GM12874 (cell line): Measurements from ENCODE around the gene DIAPH3.

Source experiments
- TF ChIP-seq, protein P1 (sequence below): IDR thresholded peaks from 2 replicates; pipeline ENCODE4 v1.5.1; 2011; ENCODE audit warnings: low read depth, mild to moderate bottlenecking, control low read depth, low read length, moderate library complexity; ENCODE audit not compliant: insufficient read depth

The DIAPH3 gene

DNA sequence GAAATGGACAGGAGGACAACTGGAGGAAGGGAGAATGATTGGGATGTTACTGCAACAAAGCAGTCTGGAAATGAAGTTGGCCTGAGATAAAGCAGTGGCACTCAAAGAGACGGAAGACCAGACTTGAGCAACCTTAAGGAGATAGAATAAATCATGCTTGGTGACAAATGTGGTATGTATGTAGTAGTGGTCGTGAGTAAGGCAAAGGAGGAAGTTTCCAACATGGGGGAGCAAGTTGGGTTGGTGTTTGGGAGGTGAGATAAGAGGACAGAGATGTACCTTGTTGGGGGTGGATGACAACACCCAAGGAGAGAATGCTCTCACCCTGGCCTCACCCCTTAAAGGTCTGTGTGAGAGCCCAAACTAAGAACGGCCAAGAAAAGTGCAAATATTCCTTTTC is 420.5 kb downstream of the DIAPH3 start:
- TF ChIP-seq, protein P1, sequence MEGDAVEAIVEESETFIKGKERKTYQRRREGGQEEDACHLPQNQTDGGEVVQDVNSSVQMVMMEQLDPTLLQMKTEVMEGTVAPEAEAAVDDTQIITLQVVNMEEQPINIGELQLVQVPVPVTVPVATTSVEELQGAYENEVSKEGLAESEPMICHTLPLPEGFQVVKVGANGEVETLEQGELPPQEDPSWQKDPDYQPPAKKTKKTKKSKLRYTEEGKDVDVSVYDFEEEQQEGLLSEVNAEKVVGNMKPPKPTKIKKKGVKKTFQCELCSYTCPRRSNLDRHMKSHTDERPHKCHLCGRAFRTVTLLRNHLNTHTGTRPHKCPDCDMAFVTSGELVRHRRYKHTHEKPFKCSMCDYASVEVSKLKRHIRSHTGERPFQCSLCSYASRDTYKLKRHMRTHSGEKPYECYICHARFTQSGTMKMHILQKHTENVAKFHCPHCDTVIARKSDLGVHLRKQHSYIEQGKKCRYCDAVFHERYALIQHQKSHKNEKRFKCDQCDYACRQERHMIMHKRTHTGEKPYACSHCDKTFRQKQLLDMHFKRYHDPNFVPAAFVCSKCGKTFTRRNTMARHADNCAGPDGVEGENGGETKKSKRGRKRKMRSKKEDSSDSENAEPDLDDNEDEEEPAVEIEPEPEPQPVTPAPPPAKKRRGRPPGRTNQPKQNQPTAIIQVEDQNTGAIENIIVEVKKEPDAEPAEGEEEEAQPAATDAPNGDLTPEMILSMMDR: no peak

DNA sequence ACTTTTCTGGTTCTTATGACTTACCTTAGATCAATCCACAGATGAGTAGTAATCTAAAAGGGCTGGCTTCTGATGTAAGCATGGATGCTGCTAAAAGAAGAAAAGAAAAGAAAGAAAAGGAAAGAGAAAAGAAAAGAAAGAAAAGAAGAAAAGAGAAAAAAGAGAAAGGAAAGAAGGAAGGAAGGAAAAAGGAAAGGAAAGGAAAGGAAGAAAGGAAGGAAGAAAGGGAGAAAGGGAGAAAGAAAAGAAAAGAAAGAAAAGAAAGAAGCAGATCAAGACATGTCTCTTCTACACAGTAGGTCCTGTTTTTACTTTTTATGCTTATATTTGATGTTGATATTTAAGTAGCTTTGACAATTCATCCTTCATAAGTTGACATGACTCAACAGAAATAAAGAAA is 421.3 kb downstream of the DIAPH3 start:
- TF ChIP-seq, protein P1: no peak

DNA sequence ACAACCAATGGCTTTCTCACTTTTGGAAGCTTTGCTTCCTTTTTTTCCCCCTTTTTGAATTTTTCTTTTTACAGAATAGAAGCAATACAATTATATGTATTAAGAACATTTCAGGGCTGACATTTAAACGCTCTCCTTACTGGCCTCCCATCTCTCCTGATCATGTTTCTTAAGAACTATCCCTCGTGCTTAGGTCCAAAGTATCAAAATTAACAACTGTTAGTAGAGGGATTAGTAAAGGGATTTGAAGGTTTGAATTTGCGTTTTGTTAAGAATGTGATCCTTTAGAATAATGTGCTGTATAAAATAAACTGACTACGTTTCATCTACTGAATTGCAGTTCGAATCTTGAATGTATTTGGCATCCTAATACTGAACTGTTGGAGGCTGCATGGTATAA is 424.8 kb downstream of the DIAPH3 start:
- TF ChIP-seq, protein P1: no peak

DNA sequence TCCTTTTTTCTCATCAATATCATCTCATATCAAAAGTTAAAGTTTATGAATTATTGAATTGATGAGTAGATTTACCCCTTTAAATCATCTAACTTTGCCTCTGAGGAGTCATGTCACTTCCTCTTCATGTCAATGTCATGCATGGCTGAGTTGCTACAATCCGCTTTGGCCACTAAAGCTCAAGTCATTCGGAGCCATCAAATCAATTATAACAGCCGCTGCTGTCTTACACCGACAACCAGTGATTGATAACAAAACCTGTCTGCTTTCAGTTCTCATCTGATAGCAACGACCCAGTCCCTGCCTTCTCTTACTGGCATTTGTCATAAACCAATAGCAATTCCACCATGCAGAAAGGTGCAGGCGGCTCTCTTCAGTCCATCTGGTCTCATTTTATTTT is 429.3 kb downstream of the DIAPH3 start:
- TF ChIP-seq, protein P1: no peak

DNA sequence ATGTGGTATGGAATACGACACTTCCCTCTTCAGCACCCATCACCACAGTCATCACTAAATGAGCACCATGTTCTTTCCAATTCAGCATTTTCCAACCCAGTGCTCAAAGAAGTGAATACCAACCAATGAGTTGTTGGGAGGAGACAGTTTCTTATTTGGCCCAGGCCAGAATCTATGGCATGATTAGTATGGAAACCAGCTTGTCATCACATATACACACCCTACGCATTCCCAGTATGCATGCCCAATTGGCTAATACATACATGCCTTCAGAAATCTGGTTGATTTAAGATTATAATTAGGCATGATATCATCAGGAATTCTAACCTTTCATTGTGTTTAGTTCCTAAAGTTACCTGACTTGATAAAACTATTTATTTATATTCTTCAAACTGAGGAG is 430.0 kb downstream of the DIAPH3 start:
- TF ChIP-seq, protein P1: no peak

DNA sequence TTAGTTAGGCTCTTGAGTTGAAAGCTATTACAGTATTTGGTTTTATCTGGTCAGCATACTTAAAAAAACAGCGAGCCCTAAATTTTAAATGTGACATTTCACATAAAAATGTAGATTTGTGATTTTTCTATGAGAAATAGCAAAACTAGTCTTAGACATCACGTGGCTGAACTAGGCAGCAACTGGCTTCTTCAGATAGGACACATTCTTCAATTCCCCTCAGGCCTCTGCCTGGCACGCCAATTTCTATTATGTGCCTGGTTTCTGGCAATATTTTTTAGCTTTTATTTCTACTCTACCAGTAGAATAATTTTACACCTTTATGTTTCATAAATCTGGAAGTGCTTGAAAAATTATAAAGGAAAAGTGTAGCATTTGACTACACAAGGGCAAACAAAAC is 433.7 kb downstream of the DIAPH3 start:
- TF ChIP-seq, protein P1: no peak

DNA sequence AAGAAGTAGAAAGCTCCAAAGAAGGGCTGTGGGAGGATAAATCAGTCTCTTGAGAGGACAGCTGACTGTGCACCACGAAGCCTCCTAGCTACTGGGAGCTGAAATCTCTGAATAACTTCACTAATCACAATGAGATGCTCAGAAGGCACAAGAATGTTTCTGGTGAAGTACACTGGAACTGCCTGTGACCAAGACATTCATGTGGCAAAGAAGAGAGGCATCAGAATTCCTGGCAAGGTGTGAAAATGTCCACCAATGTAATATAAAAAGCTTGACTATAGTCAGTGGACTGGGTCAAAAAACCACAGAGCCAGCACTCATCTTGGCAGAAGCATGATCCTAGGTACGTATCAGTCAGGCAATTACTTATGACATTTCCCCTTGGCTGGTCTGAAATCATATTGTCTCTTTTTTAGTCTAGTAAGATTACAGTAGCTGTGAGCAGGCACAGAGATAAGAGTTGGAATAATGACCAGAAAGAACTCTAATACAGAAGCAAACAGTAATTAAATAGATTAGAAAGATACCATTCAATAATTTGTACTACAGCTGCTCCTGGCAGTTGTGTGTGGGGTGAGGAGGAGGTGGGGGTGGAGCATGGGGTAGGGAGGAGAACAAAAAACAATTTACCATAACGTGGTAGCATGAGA is 434.7 kb downstream of the DIAPH3 start:
- TF ChIP-seq, protein P1: no peak
